Gastrocnemius medialis (tissue), 4 donors: ENCODE results near the gene MEIS3.

ENCODE experiments used
- POLR2A ChIP-seq, 2 donors: fragments of 450-650 bp; IDR thresholded peaks; one replicate each; pipeline ENCODE4 v1.6.1; 2017; ENCODE audit warnings: antibody characterized with exemption in 2 of 2, mild to moderate bottlenecking in 2 of 2, moderate library complexity in 2 of 2
- TF ChIP-seq, protein P1 (sequence below), 5 experiments: fragments of 450-650 bp in 3 of 5; fragments of 200-600 bp in 2 of 5; sonication (generic) in 2 of 5; IDR thresholded peaks in 4 of 5; conservative IDR thresholded peaks in 1 of 5; 1 replicate in 4 of 5; 2 replicates in 1 of 5; pipeline ENCODE4 v1.5.1; 2016 to 2019; ENCODE audit warnings: antibody characterized with exemption in 5 of 5, mild to moderate bottlenecking in 3 of 5, moderate library complexity in 3 of 5

DNA sequence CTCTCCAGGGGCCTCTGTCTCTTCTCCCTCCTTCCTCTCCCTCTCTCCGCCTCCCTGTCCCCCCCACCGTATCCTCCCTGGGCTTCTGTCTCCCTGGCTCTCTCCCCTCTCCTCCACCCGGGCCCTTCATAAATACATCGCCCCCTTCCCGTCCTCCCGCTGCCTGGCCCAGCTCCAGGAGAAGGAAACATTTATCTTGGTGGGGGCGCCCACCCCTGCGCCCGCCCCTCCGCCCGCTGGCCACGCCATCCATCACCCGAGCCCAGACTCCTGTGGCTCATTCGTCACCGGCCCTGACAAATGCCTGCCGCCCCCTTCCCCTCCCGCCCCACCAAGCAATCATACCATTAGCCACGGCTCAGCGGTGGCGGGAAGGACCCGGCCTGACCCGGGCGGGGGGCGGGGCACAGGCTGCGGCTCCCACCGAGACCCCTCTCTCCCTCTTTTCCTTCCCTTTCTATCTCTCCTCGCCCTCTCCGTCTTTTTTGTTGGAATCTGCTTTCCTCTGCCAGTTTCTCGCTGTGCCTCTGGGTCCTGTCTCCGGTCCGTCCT lies 2.6 kb upstream of the MEIS3 start:
- TF ChIP-seq, protein P1, sequence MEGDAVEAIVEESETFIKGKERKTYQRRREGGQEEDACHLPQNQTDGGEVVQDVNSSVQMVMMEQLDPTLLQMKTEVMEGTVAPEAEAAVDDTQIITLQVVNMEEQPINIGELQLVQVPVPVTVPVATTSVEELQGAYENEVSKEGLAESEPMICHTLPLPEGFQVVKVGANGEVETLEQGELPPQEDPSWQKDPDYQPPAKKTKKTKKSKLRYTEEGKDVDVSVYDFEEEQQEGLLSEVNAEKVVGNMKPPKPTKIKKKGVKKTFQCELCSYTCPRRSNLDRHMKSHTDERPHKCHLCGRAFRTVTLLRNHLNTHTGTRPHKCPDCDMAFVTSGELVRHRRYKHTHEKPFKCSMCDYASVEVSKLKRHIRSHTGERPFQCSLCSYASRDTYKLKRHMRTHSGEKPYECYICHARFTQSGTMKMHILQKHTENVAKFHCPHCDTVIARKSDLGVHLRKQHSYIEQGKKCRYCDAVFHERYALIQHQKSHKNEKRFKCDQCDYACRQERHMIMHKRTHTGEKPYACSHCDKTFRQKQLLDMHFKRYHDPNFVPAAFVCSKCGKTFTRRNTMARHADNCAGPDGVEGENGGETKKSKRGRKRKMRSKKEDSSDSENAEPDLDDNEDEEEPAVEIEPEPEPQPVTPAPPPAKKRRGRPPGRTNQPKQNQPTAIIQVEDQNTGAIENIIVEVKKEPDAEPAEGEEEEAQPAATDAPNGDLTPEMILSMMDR (IDR thresholded peaks at IDR 0.05 in 4 of 5, conservative IDR thresholded peaks at IDR 0.05 in 1 of 5): no peak
- no peak for TF ChIP-seq POLR2A (IDR thresholded peaks at IDR 0.05)
